Regular cardiac myocyte (primary cell): ENCODE measurements around the gene CYP3A4. TPM values are rescaled to one million over a fixed set of nuclear protein-coding genes. Genes with fewer than 3 reads are reported as not detected.

ENCODE experiments used
- total RNA-seq: library from RNA; depleted of rRNA; stranded (reverse); fragments of >200 nt; gene quantifications from 2 replicates; pipeline ENCODE4 v1.2.3, GENCODE V29; 2014

Gene CYP3A4
- not detected in 2 replicates for total RNA-seq

GRCh38 chr7:99784007-99784406 lies at the start of gene CYP3A4:
Gene CYP3A4 (minus strand): TSS chr7:99784184. CDS start chr7:99784081, 103 bp downstream.

GRCh38 chr7:99734987-99735386 lies 49.0 kb downstream of the CYP3A4 start, which contains the start of gene CYP3A7:
Gene CYP3A7 (minus strand): TSS chr7:99735196. CDS start chr7:99735093, 103 bp downstream.

Other genes starting within 250 kb of the CYP3A4 start
- 7.0 and 7.7 TPM in 2 replicates for gene FAM200A, start 232.1 kb downstream of the CYP3A4 start, total RNA-seq
- gene ZNF655, start 225.5 kb downstream of the CYP3A4 start, total RNA-seq, result 45.1 and 46.8 TPM in 2 replicates
- under 0.01 and 0.85 TPM in 2 replicates for gene TMEM225B, start 185.9 kb downstream of the CYP3A4 start, total RNA-seq
- gene ZSCAN25, start 167.2 kb downstream of the CYP3A4 start, total RNA-seq, result 7.3 and 10.2 TPM in 2 replicates
- gene CYP3A5, start 104.2 kb downstream of the CYP3A4 start, total RNA-seq, result under 0.01 TPM in 1 of 2 replicates, not detected in the other
- gene CYP3A7, start 49.0 kb downstream of the CYP3A4 start, total RNA-seq, result not detected in 2 replicates
- gene CYP3A43, start 43.8 kb upstream of the CYP3A4 start, total RNA-seq, result not detected in 2 replicates
- gene OR2AE1, start 92.8 kb upstream of the CYP3A4 start, total RNA-seq, result under 0.01 and 0.28 TPM in 2 replicates
- 16.7 and 22.8 TPM in 2 replicates for gene TRIM4, start 135.3 kb upstream of the CYP3A4 start, total RNA-seq
- 0.19 and 0.28 TPM in 2 replicates for gene GJC3, start 145.4 kb upstream of the CYP3A4 start, total RNA-seq
- gene AZGP1, start 191.8 kb upstream of the CYP3A4 start, total RNA-seq, result not detected in 2 replicates
- 35.3 and 49.3 TPM in 2 replicates for gene ZKSCAN1, start 231.4 kb upstream of the CYP3A4 start, total RNA-seq